GM23338 (cell line): Measurements from ENCODE around the gene CXCR5. TPM values are rescaled to one million over a fixed set of nuclear protein-coding genes. Genes with fewer than 3 reads are reported as not detected.

ENCODE experiments used
- ATAC-seq: fragments of 200-7000 bp; cut with Tn5 transposase; 3 replicates; pipeline ENCODE4 v1.9.1; 2020
- DNase-seq: peaks from one replicate; pipeline ENCODE4 v3.0.0-alpha.2; 2015; ENCODE audit warnings: low spot score
- H2AFZ ChIP-seq: fragments of 200-600 bp; sonication (generic); 2 replicates; pipeline ENCODE4 v1.8.0; 2016; ENCODE audit warnings: antibody characterized with exemption, mild to moderate bottlenecking, moderate library complexity
- H3F3A ChIP-seq: fragments of 200-600 bp; sonication (generic); replicated peaks from 2 replicates; pipeline ENCODE4 v1.8.0; 2017; ENCODE audit warnings: antibody characterized with exemption, mixed run types, low read depth
- H3K27ac ChIP-seq: fragments of 200-600 bp; sonication (generic); 2 replicates; pipeline ENCODE4 v1.6.1; 2016; ENCODE audit warnings: low read depth
- H3K27me3 ChIP-seq: fragments of 200-600 bp; sonication (generic); 2 replicates; pipeline ENCODE4 v1.8.0; 2016; ENCODE audit warnings: mild to moderate bottlenecking, mixed run types, moderate library complexity; ENCODE audit not compliant: insufficient read depth
- H3K36me3 ChIP-seq: fragments of 200-600 bp; sonication (generic); 2 replicates; pipeline ENCODE4 v1.8.0; 2016; ENCODE audit warnings: mild to moderate bottlenecking; ENCODE audit not compliant: insufficient read depth
- H3K4me1 ChIP-seq: fragments of 200-600 bp; sonication (generic); 2 replicates; pipeline ENCODE4 v1.8.0; 2016; ENCODE audit warnings: mild to moderate bottlenecking, moderate library complexity; ENCODE audit not compliant: insufficient read depth
- H3K4me2 ChIP-seq: fragments of 200-600 bp; sonication (generic); 2 replicates; pipeline ENCODE4 v1.7.1; 2017; ENCODE audit warnings: mixed run types
- H3K4me3 ChIP-seq: fragments of 200-600 bp; sonication (generic); 2 replicates; pipeline ENCODE4 v1.6.1; 2016; ENCODE audit warnings: mixed run types
- H3K79me2 ChIP-seq: fragments of 200-600 bp; sonication (generic); replicated peaks from 2 replicates; pipeline ENCODE4 v1.8.0; 2017; ENCODE audit warnings: mild to moderate bottlenecking; ENCODE audit not compliant: insufficient read depth
- H3K9me2 ChIP-seq: fragments of 200-600 bp; sonication (generic); 2 replicates; pipeline ENCODE4 v1.8.0; 2017; ENCODE audit not compliant: insufficient read depth
- H4K20me1 ChIP-seq: fragments of 200-600 bp; sonication (generic); replicated peaks from 2 replicates; pipeline ENCODE4 v1.8.0; 2017; ENCODE audit warnings: mild to moderate bottlenecking; ENCODE audit not compliant: insufficient read depth
- H3K27ac Mint-ChIP-seq: 2 replicates; pipeline ENCODE4 v1.8.0; 2020; ENCODE audit warnings: inconsistent platforms, mild to moderate bottlenecking, moderate library complexity, mixed read lengths
- H3K27me3 Mint-ChIP-seq: 3 replicates; pipeline ENCODE4 v1.8.0; 2022; ENCODE audit warnings: low read depth, mild to moderate bottlenecking, moderate library complexity, mixed read lengths, inconsistent platforms; ENCODE audit not compliant: insufficient read depth, poor library complexity
- H3K36me3 Mint-ChIP-seq: 3 replicates; pipeline ENCODE4 v1.8.0; 2021; ENCODE audit warnings: low read depth, mild to moderate bottlenecking, inconsistent platforms, moderate library complexity, mixed read lengths
- H3K4me1 Mint-ChIP-seq: 3 replicates; pipeline ENCODE4 v1.8.0; 2020; ENCODE audit warnings: mild to moderate bottlenecking, inconsistent platforms, mixed read lengths
- H3K4me3 Mint-ChIP-seq: 3 replicates; pipeline ENCODE4 v1.8.0; 2021; ENCODE audit warnings: moderate library complexity, mild to moderate bottlenecking, inconsistent platforms, mixed read lengths
- H3K9me3 Mint-ChIP-seq: 3 replicates; pipeline ENCODE4 v1.8.0; 2020; ENCODE audit warnings: moderate library complexity, mild to moderate bottlenecking, inconsistent platforms, mixed read lengths
- CREB1 ChIP-seq: fragments of 250-450 bp; sonication (Bioruptor Pico); IDR thresholded peaks from 2 replicates; pipeline ENCODE4 v1.5.0; 2020; ENCODE audit warnings: low read depth, mild to moderate bottlenecking, moderate library complexity
- JUNB ChIP-seq: IDR thresholded peaks from one replicate; pipeline ENCODE4 v1.6.1; 2016; ENCODE audit warnings: antibody characterized with exemption; ENCODE audit not compliant: unreplicated experiment
- POLR2AphosphoS5 ChIP-seq: IDR thresholded peaks from 2 replicates; pipeline ENCODE4 v1.6.1; 2016; ENCODE audit warnings: antibody characterized with exemption, low read depth
- ZNF331 ChIP-seq: fragments of 250-450 bp; sonication (Bioruptor Pico); IDR thresholded peaks from 2 replicates; pipeline ENCODE4 v1.5.0; 2020; ENCODE audit warnings: low read depth, mild to moderate bottlenecking, moderate library complexity
- polyA plus RNA-seq: library from polyadenylated mRNA; unstranded; fragments of >200 nt; fragmentation: Nextera tagmentation; extraction: Ambion mirVana; gene quantifications from 2 replicates; pipeline ENCODE4 v1.2.1, GENCODE V29; 2016
- total RNA-seq: library from RNA; depleted of rRNA; stranded (reverse); fragments of >200 nt; shearing (Covaris generic); gene quantifications from 2 replicates; pipeline ENCODE4 v1.2.3, GENCODE V29; 2014
- TF ChIP-seq, protein P1 (sequence below): IDR thresholded peaks from one replicate; pipeline ENCODE4 v1.6.1; 2018; ENCODE audit warnings: antibody characterized with exemption; ENCODE audit not compliant: unreplicated experiment
- TF ChIP-seq, protein P2 (sequence below), 2 experiments: fragments of 200-600 bp in 1 of 2; sonication (generic) in 1 of 2; conservative IDR thresholded peaks; 2 replicates each; pipeline versions ENCODE4 v1.5.1 to v1.6.1; 2016 to 2017; ENCODE audit warnings: antibody characterized with exemption in 2 of 2, low read depth in 2 of 2, mild to moderate bottlenecking in 2 of 2, moderate library complexity in 1 of 2
- TF ChIP-seq, protein P3 (sequence below): fragments of 250-450 bp; sonication (Bioruptor Pico); IDR thresholded peaks from 2 replicates; pipeline ENCODE4 v1.5.0; 2020; ENCODE audit warnings: mild to moderate bottlenecking, moderate library complexity

The CXCR5 gene
- total and polyA plus RNA-seq, 2 experiments from 2014 or later = 0.18 TPM; not detected in 1

DNA sequence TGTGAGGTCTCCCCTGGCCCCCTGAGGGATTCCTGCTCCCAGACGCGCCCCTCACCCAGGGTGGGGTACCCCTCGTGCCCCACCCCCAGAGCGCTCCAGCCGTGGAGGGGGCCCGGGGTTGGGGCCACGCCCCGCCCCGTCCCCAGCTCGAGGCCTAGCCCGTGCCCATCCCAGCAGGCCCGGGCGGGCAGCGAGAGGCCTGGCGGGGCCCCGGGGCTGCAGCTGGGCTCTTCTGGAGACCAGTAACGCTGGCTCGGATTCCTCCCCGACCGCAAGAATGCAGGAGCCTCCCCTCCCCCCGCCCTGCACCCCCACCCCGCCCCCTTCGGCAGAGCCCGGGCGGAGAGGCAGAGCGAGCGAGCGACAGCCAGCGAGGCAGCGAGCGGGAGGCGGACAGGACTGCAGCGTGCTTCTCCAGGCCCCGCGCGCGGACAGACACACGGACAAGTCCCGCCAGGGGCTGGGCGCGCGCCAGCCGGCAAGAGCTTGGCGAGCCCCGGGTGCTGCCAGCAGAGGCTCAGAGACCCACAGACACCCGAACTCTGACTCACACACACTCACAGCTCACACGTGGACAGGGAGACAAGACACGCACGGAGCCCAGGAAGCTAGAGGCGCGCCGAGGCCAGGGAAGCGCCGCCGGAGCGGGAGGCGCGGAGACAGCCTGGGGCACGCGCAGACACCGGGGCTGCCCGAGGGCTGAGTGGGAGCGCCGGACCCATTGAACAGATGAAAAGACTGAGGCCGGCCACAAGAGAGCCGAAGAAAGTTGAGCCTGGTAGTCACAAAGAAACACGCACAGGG is 26.8 kb downstream of the CXCR5 start:
- Histone ChIP-seq H4K20me1 (peaks cover 10% of the 10 kb centered on the region), H3F3A (peaks cover 28% of the 10 kb centered on the region), H3K4me3 (peak overlapping the region; percentile 55), H3K27me3 (no peaks in the 10 kb centered on the region), H3K36me3 (peaks cover 5% of the 10 kb centered on the region; the same call in 1 of the 2 replicates), H3K9me2 (no peaks in the 10 kb centered on the region), H3K79me2 (peaks cover 69% of the 10 kb centered on the region), H3K27ac (peak overlapping the region; percentile 99), H2AFZ (no peak overlapping the region), H3K4me2 (peak overlapping the region; percentile 78), H3K4me1 (peaks cover 61% of the 10 kb centered on the region)
- H3K27me3 Mint-ChIP-seq = peaks cover 26% of the 10 kb centered on the region
- ATAC-seq = peak; percentile 25
- H3K4me3 Mint-ChIP-seq = peak overlapping the region; percentile 74
- peaks cover 33% of the 10 kb centered on the region for H3K36me3 Mint-ChIP-seq
- no peaks in the 10 kb centered on the region for H3K9me3 Mint-ChIP-seq
- H3K4me1 Mint-ChIP-seq = peaks cover 62% of the 10 kb centered on the region
- peak; percentile 92 for DNase-seq
- TF ChIP-seq, protein P1, sequence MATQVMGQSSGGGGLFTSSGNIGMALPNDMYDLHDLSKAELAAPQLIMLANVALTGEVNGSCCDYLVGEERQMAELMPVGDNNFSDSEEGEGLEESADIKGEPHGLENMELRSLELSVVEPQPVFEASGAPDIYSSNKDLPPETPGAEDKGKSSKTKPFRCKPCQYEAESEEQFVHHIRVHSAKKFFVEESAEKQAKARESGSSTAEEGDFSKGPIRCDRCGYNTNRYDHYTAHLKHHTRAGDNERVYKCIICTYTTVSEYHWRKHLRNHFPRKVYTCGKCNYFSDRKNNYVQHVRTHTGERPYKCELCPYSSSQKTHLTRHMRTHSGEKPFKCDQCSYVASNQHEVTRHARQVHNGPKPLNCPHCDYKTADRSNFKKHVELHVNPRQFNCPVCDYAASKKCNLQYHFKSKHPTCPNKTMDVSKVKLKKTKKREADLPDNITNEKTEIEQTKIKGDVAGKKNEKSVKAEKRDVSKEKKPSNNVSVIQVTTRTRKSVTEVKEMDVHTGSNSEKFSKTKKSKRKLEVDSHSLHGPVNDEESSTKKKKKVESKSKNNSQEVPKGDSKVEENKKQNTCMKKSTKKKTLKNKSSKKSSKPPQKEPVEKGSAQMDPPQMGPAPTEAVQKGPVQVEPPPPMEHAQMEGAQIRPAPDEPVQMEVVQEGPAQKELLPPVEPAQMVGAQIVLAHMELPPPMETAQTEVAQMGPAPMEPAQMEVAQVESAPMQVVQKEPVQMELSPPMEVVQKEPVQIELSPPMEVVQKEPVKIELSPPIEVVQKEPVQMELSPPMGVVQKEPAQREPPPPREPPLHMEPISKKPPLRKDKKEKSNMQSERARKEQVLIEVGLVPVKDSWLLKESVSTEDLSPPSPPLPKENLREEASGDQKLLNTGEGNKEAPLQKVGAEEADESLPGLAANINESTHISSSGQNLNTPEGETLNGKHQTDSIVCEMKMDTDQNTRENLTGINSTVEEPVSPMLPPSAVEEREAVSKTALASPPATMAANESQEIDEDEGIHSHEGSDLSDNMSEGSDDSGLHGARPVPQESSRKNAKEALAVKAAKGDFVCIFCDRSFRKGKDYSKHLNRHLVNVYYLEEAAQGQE = no peak
- TF ChIP-seq JUNB (no peak), ZNF331 (no peak), POLR2AphosphoS5 (peak; percentile 63), CREB1 (CRISPR knock-in tag) (no peak)
- H3K27ac Mint-ChIP-seq = peak overlapping the region; percentile 92

DNA sequence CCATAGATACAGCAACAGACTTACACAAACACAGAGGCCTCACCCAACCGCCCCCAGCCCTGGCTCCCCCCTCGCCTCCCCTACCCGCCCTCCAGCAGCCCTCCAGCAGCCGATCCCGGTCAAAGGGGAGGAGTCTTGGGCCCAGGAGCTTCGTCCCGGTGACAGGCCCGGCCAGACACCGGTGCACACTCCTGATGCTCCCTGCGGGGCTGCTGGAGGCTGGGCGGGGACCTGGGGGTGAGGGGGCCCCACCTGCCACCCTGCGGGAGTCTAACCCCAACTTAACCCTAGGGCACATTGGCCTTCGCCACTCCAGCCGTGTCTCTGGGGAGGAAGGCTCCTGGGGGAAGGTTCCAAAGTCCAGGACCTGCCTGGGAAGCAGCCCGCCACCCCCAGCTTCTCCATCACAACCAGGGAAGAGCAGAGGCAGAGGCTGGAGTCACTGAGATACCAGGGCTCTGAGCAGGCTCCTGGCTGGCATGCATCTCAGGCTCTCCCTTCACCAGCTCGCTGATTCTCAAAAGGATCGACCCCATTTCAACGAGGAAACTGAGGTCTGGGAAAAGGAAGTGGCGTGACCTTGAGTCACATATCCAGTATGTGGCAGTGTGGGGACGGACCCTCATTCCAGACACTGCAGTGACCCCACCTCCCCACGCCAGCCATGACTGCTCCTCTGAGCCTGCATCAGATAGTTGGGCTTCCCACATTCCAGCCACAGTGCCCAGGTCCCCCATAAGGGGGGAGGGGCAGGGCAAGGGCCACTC is 27.6 kb downstream of the CXCR5 start:
- Mint-ChIP-seq H3K9me3 (no peaks in the 10 kb centered on the region), H3K27ac (peak overlapping the region; percentile 99), H3K27me3 (peaks cover 27% of the 10 kb centered on the region), H3K4me1 (peaks cover 70% of the 10 kb centered on the region), H3K36me3 (peaks cover 27% of the 10 kb centered on the region), H3K4me3 (peak overlapping the region; percentile 74)
- Histone ChIP-seq H4K20me1 (peaks cover 5% of the 10 kb centered on the region), H3K36me3 (peaks cover 5% of the 10 kb centered on the region; the same call in 1 of the 2 replicates), H3K9me2 (no peaks in the 10 kb centered on the region), H3K27me3 (no peaks in the 10 kb centered on the region), H3K79me2 (peaks cover 73% of the 10 kb centered on the region), H3F3A (peaks cover 28% of the 10 kb centered on the region), H3K4me1 (peaks cover 68% of the 10 kb centered on the region), H3K27ac (peak overlapping the region; percentile 99), H2AFZ (no peak overlapping the region), H3K4me3 (peak overlapping the region; percentile 55), H3K4me2 (peak overlapping the region; percentile 78)
- DNase-seq (peak; percentile 62), ATAC-seq (peak; percentile 8)
- 0 out of 2 replicates have a peak, but pooled peaks have one; percentile 17 for TF ChIP-seq POLR2AphosphoS5
- TF ChIP-seq, protein P2, sequence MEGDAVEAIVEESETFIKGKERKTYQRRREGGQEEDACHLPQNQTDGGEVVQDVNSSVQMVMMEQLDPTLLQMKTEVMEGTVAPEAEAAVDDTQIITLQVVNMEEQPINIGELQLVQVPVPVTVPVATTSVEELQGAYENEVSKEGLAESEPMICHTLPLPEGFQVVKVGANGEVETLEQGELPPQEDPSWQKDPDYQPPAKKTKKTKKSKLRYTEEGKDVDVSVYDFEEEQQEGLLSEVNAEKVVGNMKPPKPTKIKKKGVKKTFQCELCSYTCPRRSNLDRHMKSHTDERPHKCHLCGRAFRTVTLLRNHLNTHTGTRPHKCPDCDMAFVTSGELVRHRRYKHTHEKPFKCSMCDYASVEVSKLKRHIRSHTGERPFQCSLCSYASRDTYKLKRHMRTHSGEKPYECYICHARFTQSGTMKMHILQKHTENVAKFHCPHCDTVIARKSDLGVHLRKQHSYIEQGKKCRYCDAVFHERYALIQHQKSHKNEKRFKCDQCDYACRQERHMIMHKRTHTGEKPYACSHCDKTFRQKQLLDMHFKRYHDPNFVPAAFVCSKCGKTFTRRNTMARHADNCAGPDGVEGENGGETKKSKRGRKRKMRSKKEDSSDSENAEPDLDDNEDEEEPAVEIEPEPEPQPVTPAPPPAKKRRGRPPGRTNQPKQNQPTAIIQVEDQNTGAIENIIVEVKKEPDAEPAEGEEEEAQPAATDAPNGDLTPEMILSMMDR (conservative IDR thresholded peaks at IDR 0.05; ENCODE audit: low read depth in 2 of 2) = no peak
- TF ChIP-seq, protein P3, sequence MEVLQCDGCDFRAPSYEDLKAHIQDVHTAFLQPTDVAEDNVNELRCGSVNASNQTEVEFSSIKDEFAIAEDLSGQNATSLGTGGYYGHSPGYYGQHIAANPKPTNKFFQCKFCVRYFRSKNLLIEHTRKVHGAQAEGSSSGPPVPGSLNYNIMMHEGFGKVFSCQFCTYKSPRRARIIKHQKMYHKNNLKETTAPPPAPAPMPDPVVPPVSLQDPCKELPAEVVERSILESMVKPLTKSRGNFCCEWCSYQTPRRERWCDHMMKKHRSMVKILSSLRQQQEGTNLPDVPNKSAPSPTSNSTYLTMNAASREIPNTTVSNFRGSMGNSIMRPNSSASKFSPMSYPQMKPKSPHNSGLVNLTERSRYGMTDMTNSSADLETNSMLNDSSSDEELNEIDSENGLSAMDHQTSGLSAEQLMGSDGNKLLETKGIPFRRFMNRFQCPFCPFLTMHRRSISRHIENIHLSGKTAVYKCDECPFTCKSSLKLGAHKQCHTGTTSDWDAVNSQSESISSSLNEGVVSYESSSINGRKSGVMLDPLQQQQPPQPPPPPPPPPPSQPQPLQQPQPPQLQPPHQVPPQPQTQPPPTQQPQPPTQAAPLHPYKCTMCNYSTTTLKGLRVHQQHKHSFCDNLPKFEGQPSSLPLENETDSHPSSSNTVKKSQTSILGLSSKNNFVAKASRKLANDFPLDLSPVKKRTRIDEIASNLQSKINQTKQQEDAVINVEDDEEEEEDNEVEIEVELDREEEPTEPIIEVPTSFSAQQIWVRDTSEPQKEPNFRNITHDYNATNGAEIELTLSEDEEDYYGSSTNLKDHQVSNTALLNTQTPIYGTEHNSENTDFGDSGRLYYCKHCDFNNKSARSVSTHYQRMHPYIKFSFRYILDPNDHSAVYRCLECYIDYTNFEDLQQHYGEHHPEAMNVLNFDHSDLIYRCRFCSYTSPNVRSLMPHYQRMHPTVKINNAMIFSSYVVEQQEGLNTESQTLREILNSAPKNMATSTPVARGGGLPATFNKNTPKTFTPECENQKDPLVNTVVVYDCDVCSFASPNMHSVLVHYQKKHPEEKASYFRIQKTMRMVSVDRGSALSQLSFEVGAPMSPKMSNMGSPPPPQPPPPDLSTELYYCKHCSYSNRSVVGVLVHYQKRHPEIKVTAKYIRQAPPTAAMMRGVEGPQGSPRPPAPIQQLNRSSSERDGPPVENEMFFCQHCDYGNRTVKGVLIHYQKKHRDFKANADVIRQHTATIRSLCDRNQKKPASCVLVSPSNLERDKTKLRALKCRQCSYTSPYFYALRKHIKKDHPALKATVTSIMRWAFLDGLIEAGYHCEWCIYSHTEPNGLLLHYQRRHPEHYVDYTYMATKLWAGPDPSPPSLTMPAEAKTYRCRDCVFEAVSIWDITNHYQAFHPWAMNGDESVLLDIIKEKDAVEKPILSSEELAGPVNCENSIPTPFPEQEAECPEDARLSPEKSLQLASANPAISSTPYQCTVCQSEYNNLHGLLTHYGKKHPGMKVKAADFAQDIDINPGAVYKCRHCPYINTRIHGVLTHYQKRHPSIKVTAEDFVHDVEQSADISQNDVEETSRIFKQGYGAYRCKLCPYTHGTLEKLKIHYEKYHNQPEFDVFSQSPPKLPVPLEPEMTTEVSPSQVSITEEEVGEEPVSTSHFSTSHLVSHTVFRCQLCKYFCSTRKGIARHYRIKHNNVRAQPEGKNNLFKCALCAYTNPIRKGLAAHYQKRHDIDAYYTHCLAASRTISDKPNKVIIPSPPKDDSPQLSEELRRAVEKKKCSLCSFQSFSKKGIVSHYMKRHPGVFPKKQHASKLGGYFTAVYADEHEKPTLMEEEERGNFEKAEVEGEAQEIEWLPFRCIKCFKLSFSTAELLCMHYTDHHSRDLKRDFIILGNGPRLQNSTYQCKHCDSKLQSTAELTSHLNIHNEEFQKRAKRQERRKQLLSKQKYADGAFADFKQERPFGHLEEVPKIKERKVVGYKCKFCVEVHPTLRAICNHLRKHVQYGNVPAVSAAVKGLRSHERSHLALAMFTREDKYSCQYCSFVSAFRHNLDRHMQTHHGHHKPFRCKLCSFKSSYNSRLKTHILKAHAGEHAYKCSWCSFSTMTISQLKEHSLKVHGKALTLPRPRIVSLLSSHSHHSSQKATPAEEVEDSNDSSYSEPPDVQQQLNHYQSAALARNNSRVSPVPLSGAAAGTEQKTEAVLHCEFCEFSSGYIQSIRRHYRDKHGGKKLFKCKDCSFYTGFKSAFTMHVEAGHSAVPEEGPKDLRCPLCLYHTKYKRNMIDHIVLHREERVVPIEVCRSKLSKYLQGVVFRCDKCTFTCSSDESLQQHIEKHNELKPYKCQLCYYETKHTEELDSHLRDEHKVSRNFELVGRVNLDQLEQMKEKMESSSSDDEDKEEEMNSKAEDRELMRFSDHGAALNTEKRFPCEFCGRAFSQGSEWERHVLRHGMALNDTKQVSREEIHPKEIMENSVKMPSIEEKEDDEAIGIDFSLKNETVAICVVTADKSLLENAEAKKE (CRISPR knock-in tag) = no peak
